Mucosa of rectum (tissue), 2 donors: Measurements from ENCODE around the gene TMEM40.

Experiments
- H3K27ac ChIP-seq, 2 donors: one replicate each; pipeline ENCODE4 v1.7.0; 2013; ENCODE audit warnings: inconsistent platforms in 2 of 2, low read depth in 2 of 2, low read length in 2 of 2
- H3K27me3 ChIP-seq, 2 donors: one replicate each; pipeline ENCODE4 v1.7.0; 2013; ENCODE audit warnings: low read length in 2 of 2; ENCODE audit not compliant: control insufficient read depth in 2 of 2, insufficient read depth in 2 of 2
- H3K36me3 ChIP-seq, 2 donors: one replicate each; pipeline ENCODE4 v1.7.0; 2013; ENCODE audit warnings: low read length in 2 of 2; ENCODE audit not compliant: control insufficient read depth in 2 of 2, insufficient read depth in 2 of 2
- H3K4me1 ChIP-seq, 2 donors: one replicate each; pipeline ENCODE4 v1.7.0; 2013; ENCODE audit warnings: low read length in 2 of 2, mild to moderate bottlenecking in 1 of 2; ENCODE audit not compliant: control insufficient read depth in 2 of 2, insufficient read depth in 2 of 2
- H3K4me3 ChIP-seq, 2 donors: one replicate each; pipeline ENCODE4 v1.7.0; 2013; ENCODE audit warnings: low read length in 2 of 2
- H3K9ac ChIP-seq, 2 donors: one replicate each; pipeline ENCODE4 v1.7.0; 2013; ENCODE audit warnings: low read length in 2 of 2, low read depth in 1 of 2, mild to moderate bottlenecking in 1 of 2
- H3K9me3 ChIP-seq, 2 donors: one replicate each; pipeline ENCODE4 v1.7.0; 2013; ENCODE audit warnings: low read length in 2 of 2; ENCODE audit not compliant: control insufficient read depth in 2 of 2
- donor health status: healthy.
- donor health status: Normal muscosa, but diverticular disease.

The TMEM40 gene

DNA sequence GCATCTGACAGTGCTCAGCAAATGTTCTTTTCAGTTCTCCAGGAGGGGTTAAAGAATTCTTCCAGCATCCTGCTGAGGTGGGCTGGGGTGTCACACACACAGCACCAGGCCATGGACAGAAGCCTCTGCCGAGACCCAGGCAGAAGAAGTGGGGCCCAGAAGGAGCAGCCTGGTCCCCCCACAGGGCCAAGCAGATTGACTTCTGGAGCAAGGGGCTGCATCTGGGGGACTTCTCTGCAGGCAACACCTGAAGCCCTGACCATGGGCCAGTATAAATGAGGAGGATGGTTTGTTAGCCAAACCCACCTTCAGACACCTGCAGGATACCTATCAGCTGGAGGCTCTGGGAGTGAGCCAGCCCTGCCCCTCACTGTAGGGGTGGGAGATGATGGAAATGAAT is 16.2 kb upstream of the TMEM40 start:
- no peaks in the 10 kb centered on the region for H3K9me3 ChIP-seq
- no peak overlapping the region for H3K4me3 ChIP-seq
- H3K4me1 ChIP-seq = no peaks in the 10 kb centered on the region
- no peaks in the 10 kb centered on the region for H3K27me3 ChIP-seq
- no peak overlapping the region for H3K9ac ChIP-seq
- H3K36me3 ChIP-seq = no peaks in the 10 kb centered on the region
- no peak overlapping the region for H3K27ac ChIP-seq

DNA sequence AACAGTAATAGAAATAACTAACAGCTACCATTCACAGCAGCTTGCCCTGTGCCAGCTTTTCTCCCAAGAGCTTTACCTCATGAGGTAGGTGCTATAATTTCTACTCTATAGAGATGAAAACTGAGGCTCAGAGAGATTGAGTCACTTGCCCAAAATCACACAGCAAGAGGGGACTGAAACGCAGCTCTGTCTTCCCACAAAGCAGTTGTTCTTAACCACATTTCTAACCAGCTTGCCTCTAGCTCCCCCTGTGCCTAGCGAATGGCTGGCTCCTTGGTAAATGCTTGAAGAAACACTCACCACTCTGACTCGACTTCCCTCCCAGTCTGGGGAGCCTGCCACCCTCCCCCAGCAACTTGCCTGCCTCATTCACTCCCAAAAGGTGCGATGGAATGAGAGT is 15.6 kb upstream of the TMEM40 start:
- no peaks in the 10 kb centered on the region for H3K9me3 ChIP-seq
- no peaks in the 10 kb centered on the region for H3K4me1 ChIP-seq
- no peaks in the 10 kb centered on the region for H3K36me3 ChIP-seq
- H3K27ac ChIP-seq = no peak overlapping the region
- H3K9ac ChIP-seq = no peak overlapping the region
- H3K4me3 ChIP-seq = no peak overlapping the region
- no peaks in the 10 kb centered on the region for H3K27me3 ChIP-seq

DNA sequence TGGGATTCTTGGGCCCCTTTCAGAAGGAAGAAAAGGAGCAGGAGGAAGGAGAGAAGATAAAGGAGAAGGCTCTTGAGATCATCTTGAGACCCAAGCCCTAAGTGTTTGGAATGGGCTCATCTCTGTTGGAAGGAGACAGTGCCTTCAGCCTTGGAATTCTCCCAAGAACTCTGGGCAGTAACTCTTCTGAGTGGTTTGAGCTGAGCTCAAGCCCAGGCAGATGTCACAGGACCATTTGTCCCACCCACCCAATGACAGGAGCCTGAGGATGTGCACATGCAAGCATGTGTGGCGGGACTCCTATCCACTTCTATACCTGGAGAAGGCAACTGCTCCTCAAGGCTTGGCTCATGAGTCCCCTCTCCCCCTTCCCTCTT is 14.6 kb upstream of the TMEM40 start:
- Histone ChIP-seq H3K27ac (no peak overlapping the region), H3K4me3 (no peak overlapping the region)

DNA sequence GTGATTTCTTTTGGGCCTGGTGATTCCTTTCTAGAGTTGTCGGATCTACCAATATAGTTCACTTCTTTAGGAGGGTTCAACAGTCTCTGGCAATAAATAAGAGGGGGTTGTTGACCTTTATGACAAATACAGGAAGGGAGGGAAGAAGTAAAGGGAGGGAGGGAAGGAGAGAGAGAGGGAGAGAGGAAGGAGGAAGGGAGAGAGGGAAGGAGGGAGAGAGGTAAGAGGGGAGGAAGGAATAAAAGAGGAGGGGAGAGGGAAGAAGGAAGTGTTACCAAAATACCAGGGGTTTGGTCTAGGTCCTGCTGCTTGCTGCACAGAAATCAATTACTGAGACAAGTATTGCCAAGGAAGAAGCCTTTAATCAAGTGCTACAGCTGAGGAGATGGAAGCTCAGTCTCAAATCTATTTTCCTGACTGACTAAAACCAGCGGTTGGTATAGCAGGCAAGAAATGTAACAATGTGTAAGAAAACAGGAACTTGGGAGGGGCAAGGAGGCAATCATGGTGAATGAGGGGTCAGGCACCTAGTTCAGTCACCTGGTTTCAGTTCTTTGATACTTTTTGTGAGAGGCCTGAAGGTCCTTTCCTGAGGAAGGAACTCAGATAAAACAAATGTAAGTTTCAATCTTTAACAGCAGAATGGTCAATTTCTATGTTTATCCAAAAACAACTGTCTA is 14.1 kb upstream of the TMEM40 start:
- H3K27ac ChIP-seq = no peak overlapping the region
- no peak overlapping the region for H3K4me3 ChIP-seq
- H3K27me3 ChIP-seq = no peaks in the 10 kb centered on the region
- H3K36me3 ChIP-seq = no peaks in the 10 kb centered on the region
- no peaks in the 10 kb centered on the region for H3K4me1 ChIP-seq
- no peaks in the 10 kb centered on the region for H3K9me3 ChIP-seq
- H3K9ac ChIP-seq = no peak overlapping the region

More for the DNA sequence above, 14.6 kb upstream of the TMEM40 start:
- Histone ChIP-seq H3K27me3 (no peaks in the 10 kb centered on the region), H3K9me3 (no peaks in the 10 kb centered on the region), H3K4me1 (no peaks in the 10 kb centered on the region), H3K36me3 (no peaks in the 10 kb centered on the region), H3K9ac (no peak overlapping the region)

DNA sequence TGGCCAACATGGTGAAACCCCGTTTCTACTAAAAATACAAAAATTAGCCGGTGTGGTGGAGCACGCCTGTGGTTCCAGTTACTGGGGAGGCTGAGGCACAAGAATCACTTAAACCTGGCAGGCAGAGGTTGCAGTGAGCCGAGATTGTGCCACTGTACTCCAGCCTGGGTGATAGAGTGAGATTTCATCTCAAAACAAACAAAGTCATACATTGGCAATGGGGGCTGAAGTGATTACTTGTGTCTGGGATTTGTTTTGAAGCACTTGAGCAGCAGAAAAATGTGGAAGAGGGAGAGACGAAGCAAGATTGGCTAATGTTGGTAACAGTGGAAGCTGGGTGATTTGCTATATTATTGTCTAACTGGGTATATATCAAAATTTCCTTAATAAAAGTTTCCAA is 13.4 kb upstream of the TMEM40 start:
- Histone ChIP-seq H3K27me3 (no peaks in the 10 kb centered on the region), H3K9ac (no peak overlapping the region), H3K4me1 (no peaks in the 10 kb centered on the region), H3K4me3 (no peak overlapping the region), H3K9me3 (no peaks in the 10 kb centered on the region), H3K36me3 (no peaks in the 10 kb centered on the region), H3K27ac (no peak overlapping the region)

DNA sequence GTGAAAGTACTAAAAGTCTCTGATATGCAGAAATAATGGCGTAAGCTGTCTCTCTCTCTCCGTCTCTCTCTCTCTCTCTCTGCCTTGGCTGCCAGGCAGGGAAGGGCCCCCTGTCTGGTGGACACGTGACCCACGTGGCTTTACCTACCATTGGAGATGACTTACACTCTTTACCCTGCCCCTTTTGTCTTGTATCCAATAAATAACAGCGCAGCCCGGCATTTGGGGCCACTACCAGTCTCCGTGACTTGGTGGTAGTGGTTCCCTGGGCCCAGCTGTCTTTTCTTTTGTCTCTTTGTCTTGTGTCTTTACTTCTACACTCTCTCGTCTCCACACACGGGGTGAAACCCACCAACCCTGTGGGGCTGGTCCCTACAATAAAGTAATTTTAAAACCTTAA is 12.2 kb upstream of the TMEM40 start:
- H3K4me3 ChIP-seq = no peak overlapping the region
- H3K4me1 ChIP-seq = no peaks in the 10 kb centered on the region
- no peaks in the 10 kb centered on the region for H3K36me3 ChIP-seq
- H3K27me3 ChIP-seq = no peaks in the 10 kb centered on the region
- H3K9ac ChIP-seq = no peak overlapping the region
- no peaks in the 10 kb centered on the region for H3K9me3 ChIP-seq
- H3K27ac ChIP-seq = no peak overlapping the region

DNA sequence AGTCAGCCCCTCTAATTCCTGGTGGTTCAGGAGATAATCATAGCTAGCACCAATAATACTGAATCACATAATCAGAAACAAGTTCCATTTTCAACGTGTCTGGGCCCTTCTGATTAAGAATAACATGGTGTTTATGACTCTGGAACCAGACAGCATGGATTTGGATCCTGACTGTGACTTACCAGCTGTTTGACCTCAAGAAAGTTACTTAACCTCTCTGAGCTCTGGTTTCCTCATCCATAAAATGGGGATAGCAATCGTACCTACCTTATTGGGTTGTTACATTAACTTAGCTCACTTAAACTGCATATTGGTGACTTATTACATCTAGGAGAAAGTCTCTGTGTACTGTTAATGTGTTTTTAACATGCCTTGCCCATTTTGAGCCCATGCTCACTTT is 10.7 kb upstream of the TMEM40 start:
- no peaks in the 10 kb centered on the region for H3K9me3 ChIP-seq
- H3K36me3 ChIP-seq = no peaks in the 10 kb centered on the region
- no peak overlapping the region for H3K4me3 ChIP-seq
- H3K9ac ChIP-seq = no peak overlapping the region
- no peaks in the 10 kb centered on the region for H3K4me1 ChIP-seq
- no peak overlapping the region for H3K27ac ChIP-seq
- H3K27me3 ChIP-seq = no peaks in the 10 kb centered on the region

DNA sequence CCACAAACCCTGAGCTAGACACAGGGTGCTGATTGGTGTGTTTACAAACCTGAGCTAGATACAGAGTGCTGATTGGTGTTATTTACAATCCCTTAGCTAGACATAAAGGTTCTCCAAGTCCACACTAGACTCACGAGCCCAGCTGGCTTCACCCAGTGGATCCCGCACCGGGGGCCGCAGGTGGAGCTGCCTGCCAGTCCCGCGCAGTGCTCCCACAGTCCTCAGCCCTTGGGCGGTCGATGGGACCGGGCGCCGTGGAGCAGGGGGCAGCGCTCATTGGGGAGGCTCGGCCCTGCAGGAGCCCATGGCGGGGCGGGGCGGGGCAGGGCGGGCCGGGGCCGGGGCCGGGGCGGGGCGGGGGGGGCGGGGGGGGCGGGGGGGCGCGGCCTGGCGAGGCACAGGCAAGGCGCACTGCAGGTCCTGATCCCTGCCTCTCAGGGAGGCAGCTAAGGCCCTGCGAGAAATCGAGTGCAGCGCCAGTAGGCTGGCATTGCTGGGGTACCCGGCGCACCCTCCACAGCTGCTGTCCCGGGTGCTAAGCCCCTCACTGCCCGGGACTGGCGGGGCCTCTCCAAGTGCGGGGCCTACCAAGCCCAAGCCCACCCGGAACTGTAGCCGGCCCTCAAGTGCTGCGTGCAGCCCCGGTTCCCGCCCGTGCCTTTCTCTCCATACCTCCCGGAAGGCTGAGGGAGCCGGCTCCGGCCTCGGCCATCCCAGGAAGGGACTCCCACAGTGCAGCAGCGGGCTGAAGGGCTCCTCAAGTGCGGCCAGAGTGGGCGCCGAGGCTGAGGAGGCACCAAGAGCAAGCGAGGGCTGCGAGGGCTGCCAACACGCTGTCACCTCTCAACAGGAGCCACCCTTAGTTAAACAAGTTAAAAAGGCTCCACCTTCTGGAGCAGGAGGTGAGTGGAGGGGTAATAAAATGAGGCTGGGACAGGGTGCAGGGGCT is 9.8 kb upstream of the TMEM40 start:
- Histone ChIP-seq H3K27ac (no peak overlapping the region), H3K4me3 (no peak overlapping the region), H3K27me3 (no peaks in the 10 kb centered on the region), H3K36me3 (no peaks in the 10 kb centered on the region), H3K9ac (no peak overlapping the region), H3K9me3 (no peaks in the 10 kb centered on the region), H3K4me1 (no peaks in the 10 kb centered on the region)

DNA sequence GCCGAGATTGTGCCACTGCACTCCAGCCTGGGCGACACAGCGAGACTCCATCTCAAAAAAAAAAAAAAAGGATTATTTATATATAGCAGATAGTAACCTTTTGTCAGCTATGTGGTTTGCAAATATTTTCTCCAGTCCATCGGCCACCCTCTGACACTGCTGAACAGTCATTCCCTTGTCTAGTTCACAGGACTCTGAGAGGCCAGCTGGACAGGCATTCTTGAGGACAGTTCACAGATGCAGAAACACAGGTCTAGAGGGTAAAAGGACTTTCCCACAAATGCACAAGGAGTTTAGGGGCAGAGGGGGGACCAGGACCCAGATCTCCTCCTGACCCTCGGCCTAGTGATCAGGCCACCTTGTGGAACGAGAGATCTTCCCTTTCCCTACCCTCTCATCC is 7.5 kb upstream of the TMEM40 start:
- Histone ChIP-seq H3K27ac (no peak overlapping the region), H3K27me3 (no peaks in the 10 kb centered on the region), H3K9me3 (no peaks in the 10 kb centered on the region), H3K4me3 (no peak overlapping the region), H3K36me3 (no peaks in the 10 kb centered on the region), H3K9ac (no peak overlapping the region), H3K4me1 (no peaks in the 10 kb centered on the region)

DNA sequence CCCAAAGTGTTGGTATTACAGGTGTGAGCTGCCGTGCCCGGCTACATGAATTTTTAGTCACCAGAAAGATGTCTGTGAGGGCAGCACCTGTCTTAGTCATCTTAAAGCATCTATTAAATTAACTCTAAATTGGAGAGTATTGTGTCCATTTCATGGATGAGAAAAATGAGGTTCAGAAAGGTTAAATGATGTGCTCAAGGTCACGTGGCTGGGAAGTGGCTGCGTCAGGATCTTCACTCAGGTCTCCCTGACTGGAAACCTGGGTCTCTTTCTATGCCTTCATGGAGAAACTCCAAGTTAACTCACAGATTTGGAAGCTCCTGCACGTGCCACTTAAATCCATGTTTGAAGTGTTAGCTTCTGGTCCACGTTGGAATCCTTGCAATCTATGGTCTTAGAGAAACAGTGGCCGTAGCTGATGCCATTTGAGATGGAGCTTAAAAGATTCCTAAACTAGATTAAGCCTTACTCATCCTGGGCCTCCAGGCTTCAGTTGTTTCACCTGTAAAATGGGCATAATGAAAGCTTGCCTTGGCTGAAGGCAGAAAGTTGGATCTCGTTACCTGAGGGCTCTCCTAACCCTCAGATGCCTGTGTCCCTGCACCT is 5.2 kb upstream of the TMEM40 start:
- no peaks in the 10 kb centered on the region for H3K27me3 ChIP-seq
- H3K9me3 ChIP-seq = no peaks in the 10 kb centered on the region
- no peak overlapping the region for H3K4me3 ChIP-seq
- no peak overlapping the region for H3K9ac ChIP-seq
- no peaks in the 10 kb centered on the region for H3K4me1 ChIP-seq
- H3K36me3 ChIP-seq = no peaks in the 10 kb centered on the region
- H3K27ac ChIP-seq = no peak overlapping the region
